ENCODE measurements around the gene LCORL. TPM values are rescaled to one million over a fixed set of nuclear protein-coding genes. Genes with fewer than 3 reads are reported as not detected.
A peak's percentile ranks its signal among the peaks of the same experiment; 100 is the strongest.
"Not testable (repeated sequence)": the region's sequence is repeated elsewhere in the genome, so short reads cannot be mapped to it uniquely, and the experiment has no call there.

Gene LCORL
- polyA plus RNA-seq, 5 donors, result 11.7 to 23.9 (median 19.1) TPM

GRCh38 chr4:18020671-18021469 is 685 bp downstream of the LCORL start:
- DNase-seq, result peak; percentile 76 to 79

- DNase-seq, result no peak
These were observed 1.3 kb downstream of the LCORL start for GRCh38 chr4:18020145-18020670.

- DNase-seq, result no peak
These were observed 7.3 kb downstream of the LCORL start for GRCh38 chr4:18014269-18014668.

GRCh38 chr4:18012807-18013462 is 8.6 kb downstream of the LCORL start:
- no peak for DNase-seq

GRCh38 chr4:18012134-18012806 is 9.3 kb downstream of the LCORL start:
- DNase-seq, result no peak

- DNase-seq, result no peak
These were observed 13.9 kb downstream of the LCORL start for GRCh38 chr4:18007625-18008024.

- not testable (repeated sequence) for DNase-seq
These were observed 15.1 kb downstream of the LCORL start for GRCh38 chr4:18006432-18006831.

- no peak for DNase-seq
These were observed 24.4 kb downstream of the LCORL start for GRCh38 chr4:17997129-17997528.

GRCh38 chr4:17995165-17995564 is 26.4 kb downstream of the LCORL start:
- no peak for DNase-seq

- no peak for DNase-seq
These were observed 35.7 kb downstream of the LCORL start for GRCh38 chr4:17985832-17986231.

- no peak for DNase-seq
These were observed 40.5 kb downstream of the LCORL start for GRCh38 chr4:17981063-17981462.

GRCh38 chr4:17968721-17969120 is 52.8 kb downstream of the LCORL start:
- DNase-seq, result no peak

GRCh38 chr4:17967078-17967477 is 54.5 kb downstream of the LCORL start:
- DNase-seq, result no peak

- DNase-seq, result no peak
These were observed 55.2 kb downstream of the LCORL start for GRCh38 chr4:17966312-17966711.

- peak; percentile 25 to 36 for DNase-seq
These were observed 57.0 kb downstream of the LCORL start for GRCh38 chr4:17964576-17964975.

- DNase-seq, result no peak
These were observed 59.4 kb downstream of the LCORL start for GRCh38 chr4:17962171-17962570.

GRCh38 chr4:17961249-17961648 is 60.3 kb downstream of the LCORL start:
- no peak for DNase-seq

- no peak for DNase-seq
These were observed 63.4 kb downstream of the LCORL start for GRCh38 chr4:17958181-17958580.

GRCh38 chr4:17957688-17958087 is 63.9 kb downstream of the LCORL start:
- no peak for DNase-seq

- no peak for DNase-seq
These were observed 65.3 kb downstream of the LCORL start for GRCh38 chr4:17956245-17956644.

GRCh38 chr4:17945303-17945702 is 76.3 kb downstream of the LCORL start:
- no peak for DNase-seq

- DNase-seq, result no peak
These were observed 79.8 kb downstream of the LCORL start for GRCh38 chr4:17941731-17942130.

- no peak for DNase-seq
These were observed 82.5 kb downstream of the LCORL start for GRCh38 chr4:17939054-17939453.

Data from right lung (tissue), 5 donors.